Measurements from ENCODE around the gene TADA2B. TPM values are rescaled to one million over a fixed set of nuclear protein-coding genes. Genes with fewer than 3 reads are reported as not detected.
A peak's percentile ranks its signal among the peaks of the same experiment; 100 is the strongest.

TADA2B gene
- polyA plus RNA-seq, 3 donors = 19.9 to 21.0 (median 20.6) TPM

DNA sequence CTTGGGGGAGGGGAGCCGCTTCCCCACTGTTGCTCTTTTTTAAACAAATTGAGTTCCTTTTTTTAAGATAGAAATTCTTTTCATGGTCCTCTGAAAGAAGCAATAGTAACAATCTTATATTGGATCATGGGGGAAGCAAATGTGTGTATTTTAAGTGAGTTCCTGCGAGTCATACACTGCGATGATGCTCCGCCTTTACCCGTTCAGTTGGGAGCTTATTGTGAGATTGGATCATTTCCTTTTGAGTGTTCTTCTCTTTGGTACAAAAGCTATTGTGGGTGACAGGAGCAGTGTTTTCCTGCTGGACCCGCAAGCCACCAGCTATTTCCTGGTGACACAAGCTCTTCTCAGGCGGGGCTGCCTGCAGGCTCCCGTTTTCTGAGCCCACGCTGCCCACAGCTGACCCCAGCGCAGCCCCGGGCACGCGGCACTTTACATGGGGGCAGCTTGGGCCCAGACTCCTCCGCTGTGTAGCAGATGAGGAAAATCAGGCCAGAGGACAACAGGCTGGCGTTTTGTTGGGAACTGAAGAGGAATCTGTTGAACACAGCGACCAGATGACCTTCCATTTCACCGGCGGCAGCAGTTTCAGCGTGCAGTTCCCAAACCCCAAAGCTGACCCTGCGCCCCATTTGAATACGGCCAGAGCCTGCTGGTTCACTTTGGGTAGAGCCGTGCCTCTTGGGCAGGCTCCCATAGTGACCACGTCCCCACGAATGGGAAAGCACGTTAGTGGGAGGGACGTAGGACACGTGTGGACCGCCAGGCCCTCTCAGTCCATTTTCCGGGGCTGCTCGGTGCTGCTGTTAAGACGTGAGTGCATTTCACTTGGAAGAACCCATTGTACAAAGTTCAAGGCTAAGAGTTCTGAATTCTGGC, 12.2 kb downstream of the TADA2B start:
- DNase-seq (ENCODE audit: low read depth in 3 of 3, low spot score in 2 of 3) = no peak

DNA sequence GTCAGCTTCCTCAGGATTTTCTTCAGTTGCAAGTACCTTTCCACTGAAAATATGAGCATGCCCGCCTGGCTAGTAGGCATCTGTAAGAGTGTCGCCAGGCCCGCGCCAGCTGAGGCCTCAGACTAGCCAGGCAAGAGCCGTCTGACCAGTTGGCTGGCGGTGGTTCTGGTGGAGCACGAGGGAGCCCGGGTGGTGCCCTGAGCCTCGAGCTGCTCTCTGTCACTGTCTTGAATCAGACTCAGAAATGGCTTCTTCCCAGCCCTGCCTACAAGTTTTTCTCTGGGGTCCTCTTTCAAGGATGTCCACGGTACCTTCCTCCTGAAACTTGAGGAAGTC, 12.8 kb downstream of the TADA2B start:
- no peak for DNase-seq (ENCODE audit: low read depth in 3 of 3, low spot score in 2 of 3)

DNA sequence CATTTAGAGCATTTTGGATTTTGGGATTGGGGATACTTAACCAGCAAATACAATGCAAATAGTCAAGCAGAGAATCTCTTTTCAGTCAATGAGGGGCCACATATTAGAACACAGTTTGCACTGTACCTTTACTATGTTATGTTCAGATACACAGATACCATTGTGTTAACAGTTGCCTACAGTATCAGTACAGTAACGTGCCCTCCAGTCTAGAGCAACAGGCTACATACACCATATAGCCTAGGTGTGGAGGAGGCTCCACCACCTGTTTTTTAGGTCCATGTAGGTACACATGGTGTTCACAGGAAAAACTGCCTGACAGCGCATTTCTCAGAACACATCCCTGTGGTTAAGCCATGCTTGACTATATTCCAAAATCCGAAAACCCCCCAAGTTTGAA, 15.6 kb downstream of the TADA2B start:
- DNase-seq (ENCODE audit: low read depth in 3 of 3, low spot score in 2 of 3) = no peak

DNA sequence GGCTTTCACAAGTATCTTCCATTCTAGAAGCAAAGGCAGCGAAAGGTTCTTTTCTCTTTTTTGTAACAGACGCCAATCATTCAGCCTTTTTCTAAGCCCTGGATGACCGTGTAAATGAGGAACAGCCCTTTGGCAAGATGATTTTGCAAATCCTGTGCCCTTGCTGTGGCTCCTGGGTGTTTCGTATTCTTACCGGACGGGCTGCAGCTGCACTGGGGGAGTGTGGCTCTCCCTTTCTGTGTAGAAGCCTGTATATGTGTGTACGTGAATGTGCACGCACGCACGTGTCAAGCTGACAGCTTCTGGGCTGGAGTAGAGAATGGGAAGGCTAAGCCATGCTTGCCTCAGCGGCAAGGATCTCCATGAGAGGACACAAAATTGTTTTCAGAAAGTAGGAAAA, 16.5 kb downstream of the TADA2B start:
- DNase-seq (ENCODE audit: low read depth in 3 of 3, low spot score in 2 of 3) = no peak

DNA sequence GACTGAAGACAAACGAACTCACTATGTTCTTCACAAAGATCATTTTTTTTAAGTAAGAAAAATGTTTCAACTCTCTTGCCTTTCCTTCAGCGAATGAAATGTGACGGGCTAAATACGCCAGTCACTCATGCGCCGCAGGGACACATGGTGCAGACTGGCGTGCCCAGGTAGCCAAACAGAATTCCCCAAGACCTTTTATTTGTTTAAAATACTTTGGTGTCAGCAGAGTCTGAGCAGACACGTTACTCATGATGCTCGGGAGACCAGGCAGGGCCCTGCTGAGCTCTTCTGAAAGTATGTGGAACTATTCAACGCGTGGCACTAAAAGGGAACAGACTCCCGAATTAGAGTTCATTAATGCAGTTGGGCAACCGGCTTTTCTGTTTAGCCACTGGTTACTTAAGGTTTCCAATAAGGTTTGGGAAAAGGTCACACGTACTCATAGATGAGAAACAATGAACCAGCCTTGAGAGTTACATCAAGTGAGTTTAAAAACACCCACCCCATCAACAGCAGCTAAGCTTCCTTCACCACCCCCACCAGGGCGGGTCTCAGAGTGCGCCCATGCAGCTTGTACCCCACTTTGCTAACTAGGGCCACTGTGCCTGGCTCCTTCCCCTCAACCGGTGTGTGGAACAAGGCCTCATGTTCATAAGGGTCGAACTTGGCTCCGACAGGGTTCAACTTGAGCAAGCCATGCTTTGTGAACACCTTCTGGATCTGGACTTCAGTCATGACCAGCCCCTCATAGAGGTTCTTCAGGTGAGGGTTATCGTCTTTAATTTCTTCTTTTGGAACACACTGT, 17.4 kb downstream of the TADA2B start:
- no peak for DNase-seq (ENCODE audit: low read depth in 3 of 3, low spot score in 2 of 3)

DNA sequence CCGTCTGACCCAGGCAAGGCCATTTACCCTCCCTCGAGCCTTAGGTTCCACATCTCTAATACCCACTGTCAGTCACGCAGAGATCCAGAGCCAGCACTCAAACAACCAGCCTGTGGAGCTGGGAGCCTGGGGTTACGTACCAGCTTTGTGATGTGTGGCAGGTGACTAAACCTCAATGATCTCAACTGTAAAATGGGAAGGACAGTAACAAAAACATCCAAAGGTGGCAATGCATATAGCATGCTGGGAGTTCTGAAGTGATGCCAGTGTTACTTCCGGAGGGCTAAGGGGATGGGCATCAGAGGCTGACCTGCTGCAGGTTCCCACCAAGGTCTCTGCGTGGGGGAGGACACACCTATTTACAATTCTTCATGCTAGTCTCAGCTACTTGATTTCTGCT, 18.6 kb downstream of the TADA2B start:
- no peak for DNase-seq (ENCODE audit: low read depth in 3 of 3, low spot score in 2 of 3)

DNA sequence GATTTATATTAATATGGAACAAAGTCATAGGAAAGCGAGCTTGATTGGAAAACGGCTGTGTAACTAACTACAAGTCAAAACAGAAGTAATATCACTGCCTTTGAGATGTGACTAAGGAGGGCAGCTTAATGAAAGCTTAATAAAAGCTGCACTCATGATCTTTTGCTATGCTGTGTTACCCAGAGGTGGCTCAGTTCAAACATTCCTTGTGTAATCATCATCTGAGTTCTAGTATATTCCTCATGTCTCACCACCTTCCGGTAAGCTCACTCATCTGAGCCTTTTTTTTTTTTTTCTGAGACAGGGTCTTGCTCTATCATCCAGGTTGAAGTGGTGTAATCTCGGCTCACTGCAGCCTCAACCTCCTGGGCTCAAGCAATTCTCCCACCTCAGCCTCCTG, 19.6 kb downstream of the TADA2B start:
- no peak for DNase-seq (ENCODE audit: low read depth in 3 of 3, low spot score in 2 of 3)

DNA sequence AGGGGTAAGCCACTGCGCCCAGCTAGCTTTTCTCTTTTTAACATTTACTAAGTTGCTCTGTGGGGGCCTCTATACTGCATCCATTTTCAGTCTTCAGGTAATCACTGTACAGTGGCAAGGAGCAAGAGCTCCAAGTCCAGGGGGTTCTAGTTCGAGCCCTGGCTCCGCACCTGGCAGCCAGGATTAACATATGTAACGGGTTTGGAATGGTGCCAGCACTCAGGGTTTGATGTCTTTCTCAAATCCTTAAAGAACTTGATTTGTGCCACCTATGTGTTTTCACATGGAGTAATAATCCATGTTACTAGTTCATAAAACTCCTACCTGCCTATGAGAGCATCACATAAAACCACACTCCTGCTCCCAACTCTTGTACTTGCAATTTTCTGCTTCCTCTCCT, 20.2 kb downstream of the TADA2B start:
- DNase-seq (ENCODE audit: low read depth in 3 of 3, low spot score in 2 of 3) = no peak

DNA sequence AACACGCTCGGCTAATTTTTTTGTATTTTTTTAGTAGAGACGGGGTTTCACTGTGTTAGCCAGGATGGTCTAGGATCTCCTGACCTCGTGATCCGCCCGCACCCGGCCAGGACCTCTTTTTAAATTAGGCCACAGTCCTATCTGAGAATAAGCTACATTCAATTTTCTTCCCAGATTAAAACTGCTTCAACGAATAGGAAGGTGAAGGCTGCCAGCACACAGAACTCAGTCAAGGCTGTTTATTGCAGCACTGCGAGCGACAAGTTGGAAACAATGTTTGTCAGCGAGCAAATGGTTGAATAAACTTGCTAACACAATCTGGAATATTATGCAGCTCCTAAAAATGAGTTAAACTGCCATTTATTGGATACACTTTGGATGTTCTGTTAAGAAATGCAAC, 22.8 kb downstream of the TADA2B start:
- DNase-seq (ENCODE audit: low read depth in 3 of 3, low spot score in 2 of 3) = no peak

DNA sequence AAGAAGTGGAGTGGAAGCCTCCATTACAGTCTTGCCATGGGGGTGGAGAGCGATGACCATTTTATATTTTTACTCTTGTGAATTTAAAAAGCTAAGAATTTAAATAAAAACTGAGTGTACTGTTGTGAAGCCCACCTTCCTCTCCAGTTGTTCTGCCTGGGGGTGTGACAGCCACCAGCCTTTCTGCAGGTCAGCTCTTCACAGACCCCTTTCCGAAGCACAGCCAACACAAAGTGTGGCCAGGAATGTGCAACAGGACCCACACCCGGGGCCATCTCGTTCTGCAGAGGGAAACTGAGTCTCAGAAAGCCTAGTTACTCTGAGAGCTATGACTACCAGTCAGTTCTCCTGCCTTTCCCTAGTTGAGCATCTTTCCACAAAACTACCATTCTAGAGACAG, 23.3 kb downstream of the TADA2B start:
- DNase-seq (ENCODE audit: low read depth in 3 of 3, low spot score in 2 of 3) = no peak

DNA sequence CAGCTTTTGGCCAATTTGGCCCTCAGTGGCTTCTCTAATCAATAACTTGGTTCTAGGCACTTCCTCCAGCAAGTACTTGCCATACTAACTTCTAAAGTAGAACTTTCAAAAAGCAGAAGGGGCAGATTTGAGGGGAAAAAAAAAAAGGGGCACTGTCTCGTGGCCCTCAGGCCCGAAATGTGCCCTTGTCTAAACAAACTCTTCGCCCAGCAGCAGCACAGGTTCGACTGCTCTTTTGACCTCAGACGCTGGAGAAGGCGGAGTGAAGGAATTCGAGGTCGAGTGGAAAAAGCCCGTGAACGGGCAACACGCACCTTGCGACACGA, 23.9 kb downstream of the TADA2B start:
- no peak for DNase-seq (ENCODE audit: low read depth in 3 of 3, low spot score in 2 of 3)

DNA sequence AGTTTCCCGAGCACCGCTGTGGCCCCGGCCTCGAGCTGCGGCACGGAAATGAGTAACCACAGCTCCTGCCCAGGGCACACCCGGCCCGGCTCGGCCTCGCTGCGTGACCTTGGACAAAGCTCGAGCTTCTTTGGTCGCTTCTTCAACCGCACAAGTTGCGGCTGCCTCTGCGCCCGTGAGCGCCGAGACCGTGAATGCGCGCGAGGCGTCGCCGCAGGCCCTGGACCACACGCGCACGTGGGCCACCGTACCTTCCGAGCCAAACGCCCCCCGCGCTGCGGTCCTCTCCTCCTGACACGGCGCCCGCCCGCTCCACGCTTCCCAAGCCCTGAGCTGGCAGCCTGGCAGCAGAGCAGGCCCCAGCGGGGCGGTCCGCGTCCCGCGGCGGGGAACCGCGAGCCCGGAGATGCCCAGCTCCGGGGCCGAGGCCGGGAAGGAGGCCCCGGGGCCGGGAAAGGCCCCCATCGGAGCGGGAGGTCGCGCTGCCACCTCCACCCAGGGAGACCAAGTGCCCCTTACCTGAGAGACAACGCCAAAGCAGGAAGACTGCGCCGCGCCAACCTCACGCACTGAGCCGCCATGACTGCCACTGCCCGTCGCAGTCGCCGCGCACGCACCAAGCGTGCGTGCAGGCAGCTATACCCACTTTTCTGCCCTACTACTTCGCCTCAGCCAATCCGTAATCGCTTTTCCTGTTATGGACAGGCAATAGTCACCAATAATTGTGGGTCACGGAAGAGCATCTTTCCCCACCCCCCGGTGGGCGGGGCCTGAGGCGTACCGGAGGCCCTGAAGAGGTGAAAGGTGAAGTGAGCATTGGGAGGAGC, 24.5 kb downstream of the TADA2B start, which contains the start of gene GRPEL1:
Gene GRPEL1, minus strand, starts transcription at position 613 of the 827 bp plus-strand sequence. Its CDS starts 32 bp downstream, at position 581.
- DNase-seq (ENCODE audit: low read depth in 3 of 3, low spot score in 2 of 3) = peak; percentile 97 to 99 (median 99)

DNA sequence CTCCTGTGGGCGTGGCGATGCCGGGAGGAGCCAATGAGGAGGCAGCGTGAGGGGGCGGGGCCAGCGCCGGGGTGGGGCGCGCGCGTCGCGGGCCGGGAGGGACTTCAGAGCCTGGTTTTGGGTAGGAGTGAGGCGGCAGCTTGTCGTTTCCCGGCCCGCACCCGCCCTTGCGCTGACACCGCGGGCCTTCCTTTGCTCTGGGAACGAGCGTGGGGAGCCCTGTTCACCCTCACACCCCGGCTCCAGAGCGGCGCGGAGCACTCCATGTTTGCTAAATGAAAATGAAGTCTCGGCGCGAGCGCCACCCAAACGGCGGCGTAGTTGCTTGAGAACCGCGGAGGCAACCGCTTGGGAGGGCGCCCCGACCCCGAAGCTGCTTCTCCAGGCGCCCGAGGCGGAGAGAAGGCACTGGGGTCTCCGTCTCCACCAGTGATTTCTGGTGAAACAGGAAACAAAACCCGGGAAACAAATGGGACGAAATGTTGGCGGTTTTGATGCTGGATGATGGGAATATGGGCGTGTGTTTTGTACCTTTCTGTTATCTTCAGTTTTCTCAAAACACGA, 25.2 kb downstream of the TADA2B start:
- DNase-seq (ENCODE audit: low read depth in 3 of 3, low spot score in 2 of 3) = no peak

DNA sequence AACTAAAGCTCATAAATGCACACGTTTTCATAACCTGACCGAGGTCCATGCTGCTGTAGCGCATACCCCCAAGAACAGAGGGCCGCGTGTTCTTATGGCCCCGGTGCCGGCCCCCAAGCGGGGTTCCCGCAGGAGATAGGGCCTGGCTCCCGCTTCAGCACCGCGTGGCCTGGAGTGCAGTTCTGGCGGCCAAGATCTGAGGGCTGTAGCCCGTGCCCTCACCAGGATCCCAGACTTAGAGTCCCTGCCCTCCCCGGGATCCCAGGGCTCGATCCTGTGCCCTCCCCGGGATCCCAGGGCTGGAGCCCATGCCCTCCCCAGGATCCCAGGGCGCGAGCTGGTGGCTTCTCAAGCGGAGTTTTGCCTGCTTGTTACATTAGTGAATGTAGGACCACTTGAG, 25.7 kb downstream of the TADA2B start:
- DNase-seq (ENCODE audit: low read depth in 3 of 3, low spot score in 2 of 3) = no peak

DNA sequence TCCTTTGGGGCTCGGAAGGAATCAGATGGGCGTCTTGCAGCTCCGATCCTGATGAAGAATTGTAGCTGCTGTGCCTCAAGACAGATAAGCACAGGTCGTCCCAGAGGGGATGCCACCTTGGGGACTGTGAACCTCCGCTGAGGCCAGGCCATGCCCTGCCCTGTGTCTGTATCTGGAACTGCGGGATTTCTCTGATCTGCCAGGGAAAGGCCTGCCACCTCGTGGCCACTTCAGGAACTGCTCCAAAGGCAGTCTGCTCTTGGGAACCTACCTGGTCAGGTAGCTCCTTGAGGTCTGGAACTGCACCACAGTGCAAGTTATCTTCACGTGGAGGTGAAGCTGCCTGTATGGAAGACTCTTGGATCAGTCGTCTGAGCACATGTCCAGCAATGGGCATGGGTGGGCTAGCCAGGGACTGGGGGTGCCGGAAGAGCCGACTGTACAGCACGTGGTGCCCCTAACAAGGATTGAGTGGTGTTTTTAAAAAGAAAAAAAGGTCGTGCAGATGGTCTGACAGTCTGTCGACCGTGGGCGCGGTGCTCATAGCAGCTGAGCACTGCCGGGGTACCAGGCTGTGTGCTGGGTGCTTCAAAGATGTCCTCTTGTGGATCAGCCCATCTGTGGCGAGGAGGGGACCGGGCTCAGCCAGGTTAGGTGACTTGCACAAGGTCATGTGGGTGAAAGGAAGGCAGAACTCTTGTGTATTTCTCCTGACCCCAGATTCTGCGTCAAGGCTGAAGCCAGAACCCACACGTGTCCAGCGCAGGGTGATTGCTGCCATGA, 27.7 kb downstream of the TADA2B start:
- DNase-seq (ENCODE audit: low read depth in 3 of 3, low spot score in 2 of 3) = peak in 1 of 3 donors; percentile 72

DNA sequence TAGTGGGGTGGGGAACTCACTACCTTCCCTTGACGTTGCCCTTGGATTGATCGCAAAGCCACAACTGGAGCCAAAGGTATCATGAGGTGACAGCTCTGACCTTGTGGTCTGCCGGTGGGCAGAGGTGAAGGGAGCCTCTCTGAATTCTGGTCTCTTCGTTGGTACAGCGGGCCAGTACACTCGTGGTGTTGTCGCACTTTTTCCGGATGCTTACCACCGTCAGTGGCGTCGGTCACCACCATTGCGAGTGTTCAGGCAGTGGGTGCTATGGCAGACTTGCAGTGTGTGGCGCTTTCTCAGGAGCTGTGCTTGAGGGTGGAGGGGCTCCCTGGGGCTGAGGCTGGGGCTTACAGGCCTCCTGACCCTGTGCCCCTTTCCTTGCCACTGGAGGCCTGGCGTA, 29.9 kb downstream of the TADA2B start:
- no peak for DNase-seq (ENCODE audit: low read depth in 3 of 3, low spot score in 2 of 3)

DNA sequence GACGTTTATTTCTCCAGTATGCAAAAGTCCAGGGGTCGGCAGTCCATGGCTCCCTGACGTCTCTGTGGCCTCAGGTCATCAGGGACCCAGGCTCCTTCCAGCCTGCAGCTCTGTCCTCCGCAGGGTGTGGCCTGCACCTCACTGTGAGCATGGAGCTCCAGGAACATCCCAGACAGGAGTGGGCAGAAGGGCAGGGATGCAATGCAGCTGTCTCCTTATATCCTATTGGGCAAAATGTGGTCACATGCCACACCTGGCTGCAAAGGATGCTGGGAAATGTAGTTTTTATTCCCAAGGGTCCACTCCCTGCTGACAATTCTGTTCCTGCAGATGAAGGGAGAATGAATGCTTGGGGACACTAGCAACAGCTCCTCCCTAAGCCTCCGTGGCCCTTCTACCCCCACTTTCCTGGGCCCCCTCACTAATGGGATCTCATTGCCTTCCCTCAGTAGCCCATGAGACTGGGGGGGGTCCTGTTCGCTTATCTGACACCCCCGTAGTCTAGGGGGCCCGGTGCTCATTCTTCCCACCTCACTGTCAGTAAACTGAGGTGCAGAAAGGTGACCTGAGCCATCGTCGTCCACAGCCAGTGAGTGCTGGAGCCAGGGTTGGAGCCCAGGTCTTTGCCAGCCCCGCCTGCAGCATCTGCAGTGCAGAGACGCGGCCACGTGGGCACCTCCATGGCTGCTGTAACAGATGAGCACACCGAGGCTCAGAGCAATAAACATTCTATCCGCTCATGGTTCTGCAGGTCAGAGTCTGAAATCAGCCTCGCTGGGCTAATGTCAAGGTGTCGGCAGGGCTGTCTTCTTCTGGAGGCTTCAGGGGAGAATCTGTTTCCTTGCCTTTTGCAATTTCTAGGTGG, 30.6 kb downstream of the TADA2B start:
- DNase-seq (ENCODE audit: low read depth in 3 of 3, low spot score in 2 of 3) = no peak

DNA sequence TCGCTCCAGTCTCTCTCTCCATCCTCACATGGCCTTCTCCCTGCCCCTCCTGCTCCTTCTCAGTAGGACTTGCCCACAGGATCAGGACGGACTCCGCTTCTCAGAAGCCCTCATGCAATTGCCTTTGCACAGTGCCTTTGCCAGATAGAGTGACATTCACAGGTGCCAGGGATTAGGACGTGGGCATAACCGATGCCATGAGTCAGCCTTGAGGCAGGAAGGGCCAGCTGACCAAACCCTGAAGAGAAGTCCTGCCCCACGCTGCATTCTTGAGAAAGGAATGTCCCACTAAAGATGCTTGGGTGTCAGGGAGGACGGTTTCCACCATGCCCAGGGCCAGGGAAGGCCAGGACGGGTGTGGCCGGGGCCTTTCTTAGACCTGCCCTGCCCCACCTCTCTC, 31.3 kb downstream of the TADA2B start:
- DNase-seq (ENCODE audit: low read depth in 3 of 3, low spot score in 2 of 3) = no peak
